ENCODE results near the gene ALOX12.
A peak's percentile ranks its signal among the peaks of the same experiment; 100 is the strongest.

The ALOX12 gene

DNA sequence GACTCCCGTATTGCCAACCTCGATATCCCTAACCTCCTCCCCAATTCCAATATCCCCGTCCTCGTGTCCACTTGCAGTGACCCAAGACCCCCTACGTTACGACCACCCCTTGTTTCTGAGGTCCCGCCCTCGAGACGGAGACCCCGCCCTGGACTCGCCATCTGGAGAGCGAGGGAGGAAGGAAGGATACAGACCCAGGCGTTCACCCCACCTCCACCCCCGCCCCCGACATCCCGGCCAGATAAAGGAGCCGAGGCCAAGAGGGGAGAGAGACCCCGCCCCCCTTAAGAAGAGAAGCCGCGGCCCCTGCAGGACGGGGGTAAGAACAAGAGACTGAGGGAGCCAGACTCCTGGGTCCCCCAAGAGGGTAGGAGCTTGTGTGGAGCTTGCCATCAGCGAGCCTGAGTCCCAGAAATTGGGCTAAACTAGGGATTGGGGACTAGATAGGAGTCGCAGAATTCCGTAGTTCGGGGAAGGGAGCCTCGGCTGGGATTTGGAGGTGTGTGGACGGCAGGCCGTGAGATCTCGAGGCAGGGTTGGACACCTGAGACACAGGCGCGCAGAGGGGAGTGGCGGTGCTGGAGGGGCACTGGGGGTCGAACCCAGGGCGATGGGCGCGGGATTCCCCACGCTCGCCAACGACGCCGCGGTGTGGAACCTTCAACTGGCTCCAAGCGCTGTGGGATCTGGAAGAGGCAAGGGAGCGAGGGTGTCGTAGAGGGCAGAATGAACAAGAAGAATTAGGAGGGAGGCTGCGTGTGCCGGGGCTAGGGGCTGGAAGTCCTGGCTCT is 27.1 kb downstream of the ALOX12 start, which contains the start of gene BCL6B:
TSS of gene BCL6B (plus strand) at position 270 of the 791 bp plus-strand sequence. CDS start 622 bp downstream, outside the sequence.
- DNase-seq: no peak

DNA sequence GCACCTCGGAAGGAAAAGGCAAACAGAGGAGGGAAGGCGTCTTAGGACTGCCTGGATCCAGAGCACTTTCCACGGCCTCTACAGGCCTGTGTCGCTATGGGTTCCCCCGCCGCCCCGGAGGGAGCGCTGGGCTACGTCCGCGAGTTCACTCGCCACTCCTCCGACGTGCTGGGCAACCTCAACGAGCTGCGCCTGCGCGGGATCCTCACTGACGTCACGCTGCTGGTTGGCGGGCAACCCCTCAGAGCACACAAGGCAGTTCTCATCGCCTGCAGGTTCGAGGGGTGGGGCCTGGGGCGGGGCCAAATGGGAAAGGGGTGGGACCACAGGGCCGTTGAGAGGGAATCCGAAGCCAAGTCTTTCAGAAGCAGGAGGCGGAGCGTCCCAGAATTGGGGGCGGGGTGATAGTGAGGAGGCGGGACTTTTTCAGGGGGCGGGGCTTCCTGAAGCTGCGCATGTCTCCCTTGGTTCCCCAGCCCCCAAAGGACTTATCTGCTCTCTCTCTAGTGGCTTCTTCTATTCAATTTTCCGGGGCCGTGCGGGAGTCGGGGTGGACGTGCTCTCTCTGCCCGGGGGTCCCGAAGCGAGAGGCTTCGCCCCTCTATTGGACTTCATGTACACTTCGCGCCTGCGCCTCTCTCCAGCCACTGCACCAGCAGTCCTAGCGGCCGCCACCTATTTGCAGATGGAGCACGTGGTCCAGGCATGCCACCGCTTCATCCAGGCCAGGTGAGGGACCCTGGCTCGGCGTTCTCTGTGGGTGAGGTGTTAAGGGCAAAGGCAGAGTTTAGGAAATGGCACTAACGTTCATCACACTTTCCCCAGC is 27.9 kb downstream of the ALOX12 start:
- no peak for DNase-seq

- DNase-seq: no peak
These were observed 28.5 kb downstream of the ALOX12 start for GRCh38 chr17:7024402-7024785.

DNA sequence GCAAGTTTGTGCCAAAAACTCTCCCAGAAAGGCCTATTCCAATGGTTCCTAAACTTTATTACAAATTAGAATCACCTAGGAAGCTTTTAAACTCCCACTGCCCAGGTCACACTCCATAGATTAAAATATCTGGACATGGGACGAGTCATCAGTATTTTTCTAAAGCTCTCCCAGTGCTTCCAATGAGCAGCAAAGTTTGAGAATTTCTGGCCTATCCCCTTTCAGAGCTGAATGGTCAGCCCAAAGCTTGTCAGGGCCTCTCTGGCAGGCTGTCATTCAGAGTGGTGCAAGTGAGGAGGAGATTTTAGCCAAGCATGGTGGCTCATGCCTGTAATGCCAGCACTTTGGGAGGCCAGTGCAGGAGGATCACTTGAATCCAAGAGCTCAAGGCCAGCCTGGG is 29.4 kb downstream of the ALOX12 start:
- DNase-seq: no peak

DNA sequence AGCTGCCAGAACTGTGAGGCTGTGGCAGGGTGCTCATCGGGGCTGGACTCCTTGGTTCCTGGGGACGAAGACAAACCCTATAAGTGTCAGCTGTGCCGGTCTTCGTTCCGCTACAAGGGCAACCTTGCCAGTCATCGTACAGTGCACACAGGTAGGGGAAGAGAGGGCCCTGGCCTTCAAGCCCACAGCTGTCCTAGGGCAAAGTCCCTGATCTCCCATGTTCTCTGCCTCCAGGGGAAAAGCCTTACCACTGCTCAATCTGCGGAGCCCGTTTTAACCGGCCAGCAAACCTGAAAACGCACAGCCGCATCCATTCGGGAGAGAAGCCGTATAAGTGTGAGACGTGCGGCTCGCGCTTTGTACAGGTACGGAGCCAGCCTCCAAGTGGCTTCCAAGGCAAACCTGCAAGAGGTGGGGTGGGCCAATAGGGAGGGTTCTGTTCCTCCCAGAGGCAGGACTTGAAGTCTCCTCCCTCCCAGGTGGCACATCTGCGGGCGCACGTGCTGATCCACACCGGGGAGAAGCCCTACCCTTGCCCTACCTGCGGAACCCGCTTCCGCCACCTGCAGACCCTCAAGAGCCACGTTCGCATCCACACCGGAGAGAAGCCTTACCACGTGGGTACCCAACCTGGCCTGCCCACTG is 30.7 kb downstream of the ALOX12 start:
- DNase-seq: no peak

DNA sequence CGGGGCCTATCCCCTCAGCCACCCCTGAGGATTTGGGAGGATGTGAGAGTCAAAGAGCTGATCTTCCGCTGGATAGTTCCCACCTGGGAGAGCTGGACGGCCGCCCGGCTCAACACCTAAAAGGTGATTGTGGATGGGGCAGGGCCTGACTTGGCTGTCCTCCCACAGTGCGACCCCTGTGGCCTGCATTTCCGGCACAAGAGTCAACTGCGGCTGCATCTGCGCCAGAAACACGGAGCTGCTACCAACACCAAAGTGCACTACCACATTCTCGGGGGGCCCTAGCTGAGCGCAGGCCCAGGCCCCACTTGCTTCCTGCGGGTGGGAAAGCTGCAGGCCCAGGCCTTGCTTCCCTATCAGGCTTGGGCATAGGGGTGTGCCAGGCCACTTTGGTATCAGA is 31.5 kb downstream of the ALOX12 start:
- no peak for DNase-seq

DNA sequence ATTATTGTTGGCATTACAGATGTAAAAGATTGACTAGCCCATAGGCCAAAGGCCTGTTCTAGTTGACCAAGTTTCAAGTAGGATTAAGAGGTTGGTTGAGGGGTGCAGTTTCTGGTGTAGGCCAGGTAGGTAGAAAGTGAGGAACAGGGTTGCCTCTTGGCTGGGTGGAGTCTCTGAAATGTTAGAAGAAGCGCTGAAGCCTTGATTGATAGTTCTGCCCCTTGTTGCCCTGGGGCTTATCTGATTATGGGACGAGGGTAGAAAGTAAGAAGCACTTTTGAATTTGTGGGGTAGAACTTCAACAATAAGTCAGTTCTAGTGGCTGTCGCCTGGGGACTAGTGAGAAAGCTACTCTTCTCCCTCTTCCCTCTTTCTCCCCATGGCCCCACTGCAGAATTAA is 33.2 kb downstream of the ALOX12 start:
- DNase-seq: no peak

- DNase-seq: no peak
These were observed 33.8 kb downstream of the ALOX12 start for GRCh38 chr17:7029659-7030058.

DNA sequence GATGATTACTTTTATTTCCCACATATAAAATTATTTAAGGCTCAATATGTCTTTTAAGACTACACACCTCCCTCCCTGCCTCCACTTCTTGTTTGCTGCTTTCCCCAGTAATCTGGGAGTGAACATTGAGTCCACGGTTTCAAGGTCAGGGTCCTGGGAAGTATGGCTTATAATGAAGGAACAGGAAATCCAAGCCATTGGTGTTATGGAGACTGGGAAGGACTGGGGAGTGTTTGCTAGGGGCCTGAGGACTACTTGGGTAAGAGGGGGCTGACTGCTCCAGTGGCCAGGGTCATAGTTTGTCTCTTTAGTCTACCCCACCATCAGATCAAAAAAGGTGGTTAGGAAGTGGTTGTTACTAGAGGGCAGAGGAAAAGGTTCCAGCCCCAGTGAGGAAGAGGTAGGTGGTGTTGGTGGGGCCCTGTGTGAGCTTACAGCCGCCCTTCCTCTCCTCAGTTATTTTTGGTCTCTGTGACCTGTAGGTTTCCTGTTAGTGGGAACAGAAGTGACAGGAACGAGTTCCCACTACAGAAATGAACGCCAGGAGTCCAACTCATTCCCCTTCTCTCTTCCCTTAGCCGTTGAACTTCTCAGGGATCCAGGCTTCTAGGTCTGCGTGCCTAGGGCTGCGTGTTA is 39.2 kb downstream of the ALOX12 start:
- no peak for DNase-seq

- peak; percentile 95 for DNase-seq
These were observed 39.9 kb downstream of the ALOX12 start, which contains the start of gene SLC16A13 for GRCh38 chr17:7035591-7036368. TSS of gene SLC16A13 (plus strand) at chr17:7036015. CDS start at chr17:7036383, 368 bp downstream.

DNA sequence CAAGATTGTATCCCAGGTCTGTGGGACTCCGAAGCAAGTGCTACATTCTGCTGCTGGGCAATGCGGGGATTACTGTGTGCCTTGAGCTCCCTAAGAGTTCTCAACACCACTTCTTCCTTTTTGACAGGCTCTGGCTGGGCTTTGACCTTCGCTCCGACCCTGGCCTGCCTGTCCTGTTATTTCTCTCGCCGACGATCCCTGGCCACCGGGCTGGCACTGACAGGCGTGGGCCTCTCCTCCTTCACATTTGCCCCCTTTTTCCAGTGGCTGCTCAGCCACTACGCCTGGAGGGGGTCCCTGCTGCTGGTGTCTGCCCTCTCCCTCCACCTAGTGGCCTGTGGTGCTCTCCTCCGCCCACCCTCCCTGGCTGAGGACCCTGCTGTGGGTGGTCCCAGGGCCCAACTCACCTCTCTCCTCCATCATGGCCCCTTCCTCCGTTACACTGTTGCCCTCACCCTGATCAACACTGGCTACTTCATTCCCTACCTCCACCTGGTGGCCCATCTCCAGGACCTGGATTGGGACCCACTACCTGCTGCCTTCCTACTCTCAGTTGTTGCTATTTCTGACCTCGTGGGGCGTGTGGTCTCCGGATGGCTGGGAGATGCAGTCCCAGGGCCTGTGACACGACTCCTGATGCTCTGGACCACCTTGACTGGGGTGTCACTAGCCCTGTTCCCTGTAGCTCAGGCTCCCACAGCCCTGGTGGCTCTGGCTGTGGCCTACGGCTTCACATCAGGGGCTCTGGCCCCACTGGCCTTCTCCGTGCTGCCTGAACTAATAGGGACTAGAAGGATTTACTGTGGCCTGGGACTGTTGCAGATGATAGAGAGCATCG is 42.4 kb downstream of the ALOX12 start:
- no peak for DNase-seq

DNA sequence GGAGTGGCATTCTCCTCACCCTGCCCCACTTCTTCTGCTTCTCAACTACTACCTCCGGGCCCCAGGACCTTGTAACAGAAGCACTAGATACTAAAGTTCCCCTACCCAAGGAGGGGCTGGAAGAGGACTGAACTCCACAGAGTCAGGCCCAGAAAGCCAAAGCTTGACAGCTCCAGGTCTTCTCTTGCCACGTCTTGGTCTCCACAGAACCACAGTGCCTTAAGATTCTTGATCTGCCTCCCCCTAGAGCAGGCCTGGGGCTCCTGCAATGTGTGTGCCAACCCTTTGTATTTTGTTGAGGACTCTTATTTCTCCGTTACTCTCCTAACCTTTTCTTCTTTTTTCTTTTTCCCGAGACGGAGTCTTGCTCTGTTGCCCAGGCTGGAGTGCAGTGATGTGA is 44.0 kb downstream of the ALOX12 start:
- no peak for DNase-seq

GRCh38 chr17:7041607-7042500 is 46.0 kb downstream of the ALOX12 start:
- no peak for DNase-seq

DNA sequence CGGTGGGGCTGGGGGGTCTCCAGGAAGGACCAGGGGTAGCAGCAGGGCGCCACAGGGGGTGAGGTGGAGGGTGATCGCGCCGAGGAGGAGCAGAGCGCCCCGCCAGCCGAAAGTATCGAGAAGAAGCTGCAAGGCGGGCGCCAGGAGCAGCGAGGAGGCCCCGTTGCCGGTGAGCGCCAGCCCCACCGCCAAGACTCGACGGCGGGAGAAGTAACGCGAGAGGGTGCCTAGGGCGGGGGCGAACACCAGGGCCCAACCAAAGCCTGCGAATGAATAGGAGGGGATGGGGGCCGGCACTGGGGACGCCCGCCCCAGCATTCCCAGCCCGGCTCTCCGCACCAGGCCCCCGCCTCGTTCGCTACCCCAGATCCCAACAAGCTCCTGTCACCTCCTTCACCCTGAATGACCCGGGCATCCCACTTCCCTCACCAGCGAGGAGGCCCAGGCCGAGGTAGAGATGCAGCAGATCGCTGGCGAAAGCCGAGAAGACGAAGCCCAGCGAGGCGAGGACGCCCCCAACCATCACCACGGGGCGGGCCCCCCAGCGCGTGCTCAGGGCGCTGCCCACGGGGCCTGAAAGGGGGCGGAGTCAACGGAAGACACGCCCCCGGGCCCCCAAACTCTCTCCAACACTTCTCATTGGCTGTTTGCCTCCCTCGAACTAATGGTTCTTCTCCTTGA is 46.8 kb downstream of the ALOX12 start:
- DNase-seq: no peak

DNA sequence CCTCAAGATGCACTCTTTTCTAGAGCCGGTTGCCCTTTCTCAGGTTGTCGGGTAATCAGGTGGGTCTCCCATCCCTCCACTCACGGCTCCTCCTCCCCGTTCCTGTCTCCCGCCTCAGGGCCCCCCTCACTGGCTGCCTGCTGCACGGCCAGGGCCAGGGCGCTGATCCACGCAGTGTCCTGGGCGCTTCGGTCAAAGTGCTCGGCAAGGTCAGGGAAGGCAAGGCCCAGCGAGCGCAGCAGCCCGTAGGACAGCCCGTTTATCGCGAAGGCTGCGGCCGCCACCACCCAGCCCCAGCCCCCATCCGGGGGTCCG is 47.3 kb downstream of the ALOX12 start:
- DNase-seq: no peak

GRCh38 chr17:7043497-7044198 is 47.8 kb downstream of the ALOX12 start, which contains the start of gene SLC16A11:
TSS of gene SLC16A11 (minus strand) at chr17:7044092. CDS start at chr17:7043513, 579 bp downstream.
- DNase-seq: no peak

GRCh38 chr17:7045492-7046126 is 49.8 kb downstream of the ALOX12 start:
- DNase-seq: no peak

GRCh38 chr17:7046127-7046724 is 50.4 kb downstream of the ALOX12 start:
- no peak for DNase-seq

Data from 8988T (cell line).